ENCODE measurements around the gene PPHLN1.
"Not testable (repeated sequence)": the region's sequence is repeated elsewhere in the genome, so short reads cannot be mapped to it uniquely, and the experiment has no call there.

Gene PPHLN1

DNA sequence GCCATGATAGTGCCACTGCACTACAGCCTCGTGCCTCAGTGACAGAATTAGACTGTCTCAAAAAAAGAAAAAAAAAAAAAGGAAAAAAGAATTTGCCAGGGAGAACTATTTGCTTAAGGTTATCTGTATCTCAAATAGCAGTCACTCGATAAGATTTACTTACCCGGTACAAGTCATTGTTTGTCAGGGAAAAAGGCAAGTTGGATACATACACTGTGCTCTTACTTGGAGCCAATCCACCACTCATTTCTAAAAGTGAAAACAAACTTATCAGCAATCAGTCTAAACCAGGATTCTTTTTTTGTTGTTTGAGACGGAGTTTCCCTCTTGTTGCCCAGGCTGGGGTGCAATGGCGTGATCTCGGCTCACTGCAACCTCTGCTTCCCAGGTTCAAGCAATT, 2.1 kb upstream of the PPHLN1 start:
- no peak for DNase-seq

DNA sequence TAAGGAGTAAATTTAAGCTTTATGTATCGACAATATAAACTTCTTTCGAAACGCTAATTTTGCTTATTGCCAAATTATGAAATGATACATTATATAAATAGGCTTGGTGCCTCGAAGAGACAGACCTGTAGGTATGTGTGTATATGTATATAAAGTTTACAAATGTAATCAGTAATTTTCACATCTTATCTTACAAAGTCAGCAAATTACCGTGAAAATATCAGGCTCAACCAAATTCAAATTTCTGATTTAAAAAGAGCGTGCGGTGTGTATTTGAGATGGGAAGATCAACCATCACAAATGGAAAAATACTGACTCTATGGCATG, 678 bp upstream of the PPHLN1 start:
- DNase-seq: no peak

DNA sequence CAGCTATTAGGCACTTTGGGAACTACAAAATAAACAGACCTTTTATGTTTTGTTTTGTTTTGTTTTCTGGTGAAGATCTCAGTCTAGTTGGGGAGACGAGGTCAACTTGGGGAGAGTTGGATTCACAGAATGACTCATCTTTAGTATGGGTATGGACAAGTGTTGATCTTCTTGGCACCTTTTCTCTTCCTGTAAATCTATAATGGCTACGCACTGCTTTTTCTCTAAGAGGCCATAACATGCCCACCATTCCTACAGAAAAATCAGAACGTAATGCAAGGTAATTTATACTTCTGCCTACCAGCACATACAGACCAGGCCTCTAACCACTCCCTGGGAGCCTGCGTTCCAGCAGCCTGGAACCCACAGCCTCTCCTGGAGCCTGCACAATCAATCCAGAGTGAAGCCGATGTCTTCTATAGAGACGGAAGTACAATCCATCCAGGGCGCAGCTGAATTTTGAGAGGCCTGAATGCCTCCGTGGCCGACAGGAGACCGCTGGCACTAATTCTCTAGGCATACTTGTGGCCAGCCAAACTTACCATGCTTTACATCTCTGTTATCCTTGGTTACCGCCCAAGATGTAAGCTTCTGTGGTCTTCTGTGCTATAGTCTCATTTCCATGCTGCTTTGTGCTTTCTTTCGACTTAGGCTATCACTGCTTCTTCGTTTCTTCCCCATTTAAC, 717 bp downstream of the PPHLN1 start:
- DNase-seq: no peak

DNA sequence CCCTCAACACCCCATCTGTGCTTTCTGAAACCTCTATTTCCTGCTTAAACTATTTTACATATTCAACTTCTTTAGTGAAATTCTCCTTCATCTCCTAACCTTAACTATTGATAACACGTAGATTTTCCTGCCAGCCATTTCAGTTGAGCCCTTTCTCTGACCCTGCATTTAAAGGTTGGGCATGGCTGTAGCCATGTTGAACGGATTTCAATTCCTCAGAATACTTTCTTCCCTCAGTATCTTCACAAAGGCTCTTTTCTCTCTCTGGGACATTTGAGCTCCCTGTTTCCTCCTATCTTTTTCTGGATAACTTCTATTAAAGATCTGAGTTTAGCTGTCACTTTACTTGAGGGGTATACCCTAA, 1.2 kb downstream of the PPHLN1 start:
- DNase-seq: no peak

DNA sequence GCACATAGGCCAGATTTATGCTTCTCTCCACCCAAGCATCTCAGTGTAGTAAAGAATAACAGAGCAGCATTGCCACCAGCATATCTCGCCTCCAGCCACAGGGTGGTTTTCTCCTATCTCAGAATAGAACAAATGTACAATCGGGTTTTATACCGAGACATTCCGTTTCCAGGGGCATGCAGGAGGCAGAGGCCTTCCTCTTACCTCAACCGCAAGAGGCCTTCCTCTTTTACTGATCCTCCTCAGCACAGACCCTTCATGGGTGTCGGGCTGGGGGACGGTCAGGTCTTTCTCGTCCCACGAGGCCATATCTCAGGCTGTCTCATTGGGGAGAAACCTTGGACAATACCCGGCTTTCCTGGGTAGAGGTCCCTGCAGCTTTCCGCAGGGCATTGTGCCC, 4.1 kb downstream of the PPHLN1 start:
- DNase-seq: not testable (repeated sequence)

DNA sequence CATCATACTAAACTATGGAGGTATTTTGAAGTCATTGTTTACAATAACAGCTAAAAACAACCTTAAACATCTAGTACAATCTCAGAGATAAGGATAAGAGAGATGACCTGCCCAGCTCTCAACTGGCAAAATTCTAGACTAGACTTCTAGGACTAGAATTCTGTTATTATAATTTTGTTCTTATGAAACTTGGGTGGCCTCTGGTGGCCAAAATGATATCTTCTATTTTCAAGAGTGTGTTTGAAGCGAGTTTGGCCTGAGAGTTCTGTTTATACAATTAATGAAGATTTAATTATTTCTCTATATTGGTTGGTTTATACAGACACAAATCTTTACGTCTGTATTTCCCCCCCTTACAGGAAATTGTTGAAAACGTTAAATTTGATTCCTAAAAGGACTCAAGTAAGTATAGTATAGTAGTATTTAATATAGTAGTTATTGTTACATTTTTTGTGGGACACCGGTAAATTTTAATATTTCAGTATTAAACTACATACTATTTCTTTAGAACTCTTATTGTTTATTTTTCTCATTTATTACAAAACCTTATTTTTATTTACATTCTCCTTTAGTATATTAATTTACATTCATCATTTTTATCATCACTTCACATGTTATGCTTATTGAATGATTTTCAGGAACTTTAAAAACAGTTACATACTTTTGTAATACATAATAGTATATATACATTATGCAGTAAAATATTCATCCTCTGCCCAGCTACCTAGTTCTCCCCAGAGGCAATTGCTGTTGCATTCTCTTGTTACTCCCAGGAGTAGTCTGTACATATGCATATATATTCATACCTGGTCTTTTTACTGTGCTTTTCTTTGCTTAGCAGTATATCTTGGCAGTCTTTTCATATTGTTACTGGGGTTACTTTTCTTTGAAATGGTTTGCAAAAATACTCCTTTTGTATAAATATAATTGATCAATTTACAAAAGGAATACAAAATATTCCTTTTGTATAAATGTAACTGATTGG, 6.6 kb downstream of the PPHLN1 start:
- DNase-seq: peak; percentile 6

DNA sequence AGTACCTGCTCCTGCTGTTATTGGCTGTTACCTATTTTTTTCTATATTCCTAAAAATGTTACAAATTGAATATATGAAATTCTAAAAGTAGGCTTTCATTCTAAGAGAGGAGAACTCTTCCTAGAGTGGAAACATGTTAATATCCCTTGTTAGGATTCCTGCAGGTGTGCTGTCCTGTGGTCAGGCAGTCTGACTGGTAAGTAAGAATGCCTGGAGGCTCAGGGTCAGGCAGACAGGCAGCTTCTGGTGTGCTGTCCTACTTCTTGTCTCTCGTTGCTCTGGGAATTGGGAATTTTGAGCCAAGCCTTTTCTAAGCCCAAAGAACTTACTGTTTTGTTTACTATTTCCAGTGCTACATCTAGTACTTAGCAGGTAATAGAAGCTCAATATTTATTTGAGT, 10.3 kb downstream of the PPHLN1 start:
- DNase-seq: no peak

DNA sequence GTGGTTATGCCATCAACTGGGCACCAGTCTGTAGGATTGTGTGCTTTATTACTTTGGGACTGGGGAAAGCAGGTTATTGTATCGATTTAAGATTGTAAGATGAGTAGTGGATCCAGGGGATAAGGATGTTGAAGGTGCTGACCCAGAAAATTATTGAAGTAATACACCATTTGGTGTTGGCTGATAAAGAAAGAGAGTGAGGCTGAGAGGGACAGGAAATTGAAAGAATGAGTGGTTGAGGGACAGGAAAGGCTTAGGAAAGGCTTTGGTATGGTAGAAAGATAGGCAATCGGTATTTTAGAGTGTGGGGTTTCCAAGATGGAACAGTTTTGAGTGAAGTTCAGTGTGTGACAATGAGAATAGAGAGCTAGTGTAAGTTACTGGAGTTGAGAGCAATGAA, 12.3 kb downstream of the PPHLN1 start:
- DNase-seq: no peak

DNA sequence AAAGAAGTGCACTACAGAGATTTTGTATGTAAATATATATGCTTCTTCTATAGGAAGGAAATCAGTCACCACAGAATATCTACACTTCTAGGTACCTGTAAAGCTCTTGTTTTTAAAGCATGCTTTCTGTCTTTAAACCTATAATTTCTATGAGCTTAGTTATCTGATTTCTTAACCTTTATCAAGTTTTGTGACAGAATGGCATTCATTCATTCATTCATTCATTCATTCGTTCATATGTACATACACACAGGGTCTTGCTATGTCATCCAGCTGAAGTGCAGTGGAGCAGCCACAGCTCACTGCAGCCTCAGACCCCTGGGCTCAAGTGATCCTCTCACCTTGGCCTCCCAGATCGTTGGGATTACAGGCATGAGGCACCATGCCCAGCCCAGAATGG, 16.1 kb downstream of the PPHLN1 start:
- no peak for DNase-seq

DNA sequence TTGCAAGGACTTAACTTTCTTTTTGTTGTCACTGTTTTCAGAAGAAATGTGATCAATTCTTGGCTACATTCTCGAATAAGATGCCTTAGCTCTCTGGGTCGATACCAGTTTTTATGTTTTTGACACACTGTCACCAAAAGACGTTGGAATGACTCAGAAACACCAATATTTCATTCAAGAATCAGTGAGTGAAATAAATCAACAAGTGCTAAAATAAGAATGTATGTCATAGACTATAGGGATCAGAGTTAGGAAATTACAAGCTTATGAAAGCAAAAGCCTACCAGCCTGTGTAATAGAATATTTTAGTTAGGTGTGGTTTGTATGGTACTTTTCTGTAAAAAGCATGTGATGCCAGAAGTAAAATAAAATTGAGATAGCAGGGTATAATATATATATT, 17.8 kb downstream of the PPHLN1 start:
- DNase-seq: no peak

DNA sequence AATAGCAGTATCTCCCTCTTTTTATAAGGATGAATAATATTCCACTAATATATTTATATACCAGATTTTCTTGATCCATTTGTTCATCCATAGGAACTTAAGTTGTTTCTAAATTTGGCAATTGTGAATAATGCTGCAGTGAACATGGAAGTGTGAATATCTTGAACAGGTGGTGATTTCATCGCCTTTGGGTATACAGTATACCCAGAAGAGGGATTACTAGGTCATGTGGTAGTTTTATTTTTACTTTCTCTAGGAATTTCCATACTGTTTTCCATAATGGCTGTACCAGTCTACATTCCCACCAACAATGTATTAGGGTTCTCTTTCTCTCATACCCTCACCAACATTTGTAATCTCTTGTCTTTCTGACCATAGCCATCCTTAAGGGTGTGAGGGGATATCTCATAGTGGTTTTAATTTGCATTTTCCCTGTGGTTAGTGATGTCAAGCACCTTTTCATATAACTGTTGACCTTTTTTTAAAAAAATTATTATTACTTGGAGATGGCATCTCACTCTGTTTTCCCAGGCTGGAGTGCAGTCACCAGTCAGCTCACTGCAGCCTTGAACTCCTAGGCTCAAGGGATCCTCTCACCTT, 20.5 kb downstream of the PPHLN1 start:
- DNase-seq: no peak

DNA sequence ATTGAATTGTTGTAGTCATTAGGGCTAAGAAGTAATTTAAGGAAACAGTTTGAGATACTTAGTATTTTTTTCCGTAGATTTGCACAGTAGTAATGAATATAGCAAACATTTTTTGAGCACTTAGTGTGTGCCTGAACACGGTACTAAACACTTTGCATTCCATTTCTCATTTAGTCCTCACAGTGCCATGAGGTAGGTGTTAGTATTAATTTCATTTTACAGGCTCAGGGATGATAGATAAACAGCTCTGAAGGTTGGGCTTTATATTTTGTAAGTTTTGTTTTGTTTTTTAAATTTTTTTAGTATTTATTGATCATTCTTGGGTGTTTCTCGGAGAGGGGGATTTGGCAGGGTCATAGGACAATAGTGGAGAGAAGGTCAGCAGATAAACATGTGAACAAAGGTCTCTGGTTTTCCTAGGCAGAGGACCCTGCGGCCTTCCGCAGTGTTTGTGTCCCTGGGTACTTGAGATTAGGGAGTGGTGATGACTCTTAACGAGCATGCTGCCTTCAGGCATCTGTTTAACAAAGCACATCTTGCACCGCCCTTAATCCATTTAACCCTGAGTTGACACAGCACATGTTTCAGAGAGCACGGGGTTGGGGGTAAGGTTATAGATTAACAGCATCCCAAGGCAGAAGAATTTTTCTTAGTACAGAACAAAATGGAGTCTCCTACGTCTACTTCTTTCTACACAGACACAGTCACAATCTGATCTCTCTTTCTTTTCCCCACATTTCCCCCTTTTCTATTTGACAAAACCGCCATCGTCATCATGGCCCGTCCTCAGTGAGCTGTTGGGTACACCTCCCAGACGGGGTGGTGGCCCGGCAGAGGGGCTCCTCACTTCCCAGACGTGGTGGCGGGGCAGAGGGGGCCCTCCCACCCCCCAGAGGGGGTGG, 23.4 kb downstream of the PPHLN1 start:
- not testable (repeated sequence) for DNase-seq

DNA sequence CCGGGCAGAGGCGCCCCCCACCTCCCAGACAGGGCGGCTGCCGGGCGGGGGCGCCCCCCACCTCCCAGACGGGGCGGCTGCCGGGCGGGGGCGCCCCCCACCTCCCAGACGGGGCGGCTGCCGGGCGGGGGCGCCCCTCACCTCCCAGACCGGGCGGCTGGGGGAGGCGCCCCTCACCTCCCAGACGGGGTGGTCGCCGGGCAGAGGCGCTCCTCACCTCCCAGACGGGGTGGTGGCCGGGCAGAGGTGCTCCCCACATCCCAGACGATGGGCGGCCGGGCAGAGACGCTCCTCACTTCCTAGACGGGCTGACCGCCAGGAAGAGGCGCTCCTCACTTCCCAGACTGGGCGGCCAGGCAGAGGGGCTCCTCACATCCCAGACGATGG, 24.0 kb downstream of the PPHLN1 start:
- not testable (repeated sequence) for DNase-seq

DNA sequence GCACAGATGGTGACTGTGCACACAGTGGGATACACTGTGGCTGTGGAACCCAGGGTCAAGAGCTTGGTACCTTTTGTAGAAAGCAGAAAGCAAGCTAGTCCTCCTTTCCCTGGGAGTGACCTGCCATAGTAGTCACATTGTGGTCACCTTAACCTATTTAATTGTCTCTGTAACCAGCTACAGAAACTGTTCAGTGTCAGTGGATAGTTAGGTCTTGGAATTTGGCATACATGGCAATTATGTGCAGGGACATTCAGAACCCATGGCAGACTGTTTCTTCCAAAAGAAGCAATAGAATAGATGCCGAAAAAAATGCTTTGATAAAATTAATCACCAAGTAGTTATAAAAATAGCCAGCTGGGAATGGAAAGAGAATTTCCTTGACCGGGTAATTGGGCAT, 30.4 kb downstream of the PPHLN1 start:
- DNase-seq: no peak

DNA sequence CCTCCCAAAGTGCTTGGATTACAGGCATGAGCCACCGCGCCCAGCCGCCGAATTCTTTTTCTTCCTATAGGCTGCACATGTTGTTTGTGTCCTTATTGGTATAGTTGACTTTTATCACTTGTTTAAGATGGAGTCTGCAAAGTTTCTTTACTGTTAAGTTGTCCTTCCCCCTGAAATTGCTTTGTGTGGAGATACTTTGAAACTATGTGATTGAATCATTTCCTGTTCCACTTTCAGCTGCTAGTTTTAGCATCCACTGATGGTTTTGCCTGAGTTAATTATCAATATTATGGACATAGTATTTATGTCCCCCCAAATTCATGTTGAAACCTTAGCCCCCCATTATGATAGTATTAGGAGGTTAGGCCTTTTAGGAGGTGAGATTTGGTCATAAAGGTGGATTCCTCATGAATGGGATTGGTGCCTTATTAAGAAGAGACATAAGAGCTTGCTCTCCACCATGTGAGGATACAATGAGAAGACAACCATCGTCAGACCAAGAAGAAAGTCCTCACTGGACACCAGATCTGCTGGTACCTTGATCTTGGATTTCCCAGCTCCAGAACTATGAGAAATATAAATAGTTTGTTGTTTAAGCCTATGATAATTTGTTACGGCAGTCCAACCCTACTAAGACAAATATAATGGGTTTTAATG, 34.9 kb downstream of the PPHLN1 start:
- DNase-seq: no peak

DNA sequence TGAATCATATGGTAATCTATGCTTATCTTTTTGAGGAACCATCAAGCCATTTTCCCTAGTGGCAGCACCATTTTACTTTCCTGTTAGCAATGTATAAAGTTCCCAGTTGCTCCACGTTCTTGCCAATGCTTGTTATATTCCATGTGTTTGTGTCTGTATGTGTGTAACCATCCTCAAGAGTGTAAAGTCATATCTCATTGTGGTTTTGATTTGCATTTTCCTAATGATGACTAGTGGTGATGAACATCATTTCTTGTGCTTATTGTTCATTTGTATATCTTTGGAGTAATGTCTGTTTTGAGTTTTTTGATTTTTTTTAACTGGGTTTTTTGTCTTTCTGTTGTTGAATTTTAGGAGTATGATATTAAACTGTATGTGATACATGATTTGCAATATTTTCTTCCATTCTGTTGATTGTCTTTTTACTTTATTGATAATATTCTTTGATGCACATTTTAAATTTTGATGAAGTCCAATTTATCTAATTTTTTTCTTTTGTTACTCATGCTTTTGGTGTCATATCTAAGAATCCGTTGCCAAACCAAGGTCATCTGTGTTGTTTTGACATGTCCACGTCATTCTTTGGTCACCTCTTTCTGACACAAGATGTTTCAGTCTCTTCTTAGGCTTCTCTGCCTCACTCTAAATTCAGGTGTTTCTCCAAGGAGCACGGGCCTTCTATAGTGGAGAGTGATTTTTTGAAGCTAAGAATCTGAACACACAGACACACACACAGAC, 36.1 kb downstream of the PPHLN1 start:
- no peak for DNase-seq

DNA sequence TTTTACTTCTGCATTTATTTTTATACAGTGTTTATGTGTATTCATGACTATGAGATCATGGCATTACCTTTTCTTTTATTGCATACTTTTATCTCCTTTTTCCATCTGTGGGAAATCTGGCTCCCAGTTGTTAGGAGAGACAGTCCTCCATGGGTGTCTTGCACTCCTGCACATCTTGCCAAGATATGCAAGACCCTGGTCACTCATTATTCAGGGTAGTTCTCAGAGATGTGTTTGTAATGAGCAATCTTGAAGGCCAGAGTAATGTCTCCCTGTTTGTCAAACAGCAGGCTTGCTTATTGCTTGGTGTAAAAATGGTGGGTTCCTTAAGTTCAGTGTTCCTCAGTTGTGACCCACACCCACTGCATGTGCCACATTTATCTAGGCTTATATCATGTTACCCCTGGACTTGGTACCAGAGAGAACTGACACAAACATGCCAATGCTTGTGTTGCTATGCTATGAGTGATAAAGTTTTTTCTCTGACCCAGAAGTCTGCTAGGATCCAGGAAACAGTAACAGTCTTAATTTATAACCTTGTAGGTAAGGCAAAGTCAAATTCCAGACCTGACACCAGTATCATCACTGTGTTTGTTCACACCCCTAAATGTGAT, 36.8 kb downstream of the PPHLN1 start:
- DNase-seq: no peak

DNA sequence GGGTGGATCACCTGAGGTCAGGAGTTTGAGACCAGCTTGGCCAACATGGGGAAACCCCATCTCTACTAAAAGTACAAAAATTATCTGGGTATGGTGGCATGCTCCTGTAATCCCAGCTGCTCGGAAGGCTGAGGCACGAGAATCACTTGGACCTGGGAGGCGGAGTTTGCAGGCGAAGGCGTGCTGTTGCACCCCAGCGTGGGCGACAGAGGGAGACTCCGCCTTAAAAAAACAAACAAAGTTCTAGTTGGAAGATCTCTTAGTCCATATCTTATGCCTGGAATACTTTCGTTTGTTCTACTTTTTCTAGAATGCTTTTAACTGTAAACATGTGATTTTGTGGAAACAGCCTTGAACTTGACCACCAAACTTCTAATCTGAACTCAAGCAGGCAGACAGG, 38.7 kb downstream of the PPHLN1 start:
- no peak for DNase-seq

DNA sequence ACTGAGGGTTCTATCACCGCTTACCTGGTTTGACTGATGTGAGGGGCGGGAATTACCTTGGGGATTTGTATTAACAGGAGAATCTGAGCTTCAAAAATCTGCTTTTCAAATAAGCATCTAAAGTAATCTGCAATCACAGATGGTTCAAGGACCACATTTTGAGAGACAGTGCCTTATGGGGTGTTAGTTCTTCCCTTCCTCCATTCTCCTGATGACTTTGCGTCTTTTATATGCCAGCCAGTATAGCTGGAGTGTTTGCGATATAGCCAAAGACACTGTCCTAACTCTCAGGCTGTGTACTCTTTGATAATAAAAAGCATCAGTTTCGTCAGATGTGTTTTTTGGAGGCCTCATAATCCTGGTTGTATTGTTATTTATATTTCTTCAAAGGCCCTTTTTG, 39.5 kb downstream of the PPHLN1 start:
- DNase-seq: no peak

DNA sequence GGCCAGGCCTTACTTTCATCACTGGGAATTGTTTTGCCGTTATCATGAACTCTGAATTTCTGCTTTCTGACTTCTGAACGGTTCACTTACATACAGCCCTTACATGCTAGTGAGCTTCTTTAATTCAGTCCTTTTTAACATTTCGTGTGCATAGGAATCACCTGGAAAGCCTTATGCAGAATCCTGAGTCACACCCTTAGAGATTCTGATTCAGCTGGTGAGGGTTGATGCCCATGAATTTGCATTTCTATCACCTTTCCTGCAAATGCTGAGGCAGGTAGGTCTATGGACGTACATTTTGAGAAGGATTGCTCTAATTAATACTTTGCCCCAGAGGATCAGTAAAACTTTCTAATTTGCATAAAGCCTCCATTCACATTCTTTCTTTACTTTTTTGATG, 44.0 kb downstream of the PPHLN1 start:
- DNase-seq: no peak

DNA sequence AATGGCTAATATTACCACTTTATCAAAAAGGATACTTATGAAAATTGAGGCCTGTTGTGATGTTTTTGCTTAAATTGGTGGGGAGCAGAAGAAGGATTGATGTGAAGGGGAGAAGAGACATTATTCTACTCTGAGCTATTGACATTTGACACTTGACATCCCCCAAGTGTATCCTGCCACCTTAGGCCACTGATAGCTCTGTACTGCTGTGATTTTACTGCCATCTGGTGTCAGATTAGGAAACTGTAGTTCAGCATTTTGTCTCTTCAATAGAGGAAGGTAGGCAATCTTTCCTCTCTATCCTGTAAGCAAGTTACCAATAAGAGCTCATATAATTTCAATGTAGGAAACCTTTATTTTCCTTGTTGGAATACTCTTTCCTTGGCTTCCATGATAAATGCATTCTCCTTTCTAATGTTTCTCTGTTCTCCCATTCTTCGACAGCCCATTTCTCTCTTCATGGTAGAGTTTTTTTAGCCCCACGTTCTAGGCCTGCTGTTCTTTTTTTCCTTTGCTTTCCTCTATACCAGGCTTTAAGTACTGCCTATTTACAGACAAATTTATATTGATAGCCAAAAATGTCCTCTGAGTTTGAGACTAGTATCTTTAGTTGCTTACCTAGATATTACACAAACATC, 46.3 kb downstream of the PPHLN1 start:
- peak; percentile 6 for DNase-seq
